ENCODE measurements around the gene BPI. TPM values are rescaled to one million over a fixed set of nuclear protein-coding genes. Genes with fewer than 3 reads are reported as not detected.

BPI gene
- total RNA-seq, 4 donors from 2014 or later, result 0.65 TPM; not detected in 3

DNA sequence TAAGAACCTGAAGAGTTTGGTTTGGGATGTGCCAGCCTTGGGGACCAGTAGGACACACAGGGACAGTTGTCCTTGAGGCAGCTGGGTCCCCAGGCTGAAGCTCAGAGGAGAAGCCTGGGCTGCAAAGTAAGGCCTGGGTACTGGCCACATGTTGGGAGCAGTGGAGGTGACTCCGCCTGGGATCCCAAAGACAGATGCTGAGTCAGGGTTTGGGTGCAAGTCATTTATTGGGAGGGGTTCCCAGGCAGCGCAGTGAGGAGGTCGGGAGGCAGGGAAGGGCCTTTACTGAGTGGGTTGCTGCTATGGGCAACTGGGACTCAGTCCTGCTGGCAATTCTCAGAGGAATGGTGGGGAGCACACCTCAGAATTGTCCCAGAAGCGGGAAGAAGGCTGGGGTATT lies 12.4 kb downstream of the BPI start:
- TF ChIP-seq, protein P1, sequence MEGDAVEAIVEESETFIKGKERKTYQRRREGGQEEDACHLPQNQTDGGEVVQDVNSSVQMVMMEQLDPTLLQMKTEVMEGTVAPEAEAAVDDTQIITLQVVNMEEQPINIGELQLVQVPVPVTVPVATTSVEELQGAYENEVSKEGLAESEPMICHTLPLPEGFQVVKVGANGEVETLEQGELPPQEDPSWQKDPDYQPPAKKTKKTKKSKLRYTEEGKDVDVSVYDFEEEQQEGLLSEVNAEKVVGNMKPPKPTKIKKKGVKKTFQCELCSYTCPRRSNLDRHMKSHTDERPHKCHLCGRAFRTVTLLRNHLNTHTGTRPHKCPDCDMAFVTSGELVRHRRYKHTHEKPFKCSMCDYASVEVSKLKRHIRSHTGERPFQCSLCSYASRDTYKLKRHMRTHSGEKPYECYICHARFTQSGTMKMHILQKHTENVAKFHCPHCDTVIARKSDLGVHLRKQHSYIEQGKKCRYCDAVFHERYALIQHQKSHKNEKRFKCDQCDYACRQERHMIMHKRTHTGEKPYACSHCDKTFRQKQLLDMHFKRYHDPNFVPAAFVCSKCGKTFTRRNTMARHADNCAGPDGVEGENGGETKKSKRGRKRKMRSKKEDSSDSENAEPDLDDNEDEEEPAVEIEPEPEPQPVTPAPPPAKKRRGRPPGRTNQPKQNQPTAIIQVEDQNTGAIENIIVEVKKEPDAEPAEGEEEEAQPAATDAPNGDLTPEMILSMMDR (IDR thresholded peaks at IDR 0.05; ENCODE audit: low read depth), result no peak

DNA sequence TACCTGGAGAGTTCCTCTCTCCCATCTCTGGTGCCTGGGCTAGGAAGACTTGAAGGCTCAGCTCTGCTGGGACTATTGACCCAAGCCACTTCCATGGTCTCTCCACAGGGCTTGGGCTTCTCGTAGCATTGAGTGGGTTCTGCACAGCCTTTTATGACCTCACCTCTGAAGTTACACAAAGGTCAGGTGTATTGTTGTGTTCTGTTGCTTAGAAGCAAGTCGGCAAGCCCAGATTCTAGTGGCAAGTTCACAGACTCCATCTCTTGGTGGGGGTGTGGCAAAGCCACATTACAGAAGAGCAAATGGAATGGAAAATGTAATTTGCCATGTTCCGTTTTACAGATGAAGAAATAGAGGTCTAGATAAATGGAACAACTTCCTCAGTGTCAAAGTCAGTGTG lies 13.5 kb downstream of the BPI start:
- TF ChIP-seq, protein P1 (IDR thresholded peaks at IDR 0.05; ENCODE audit: low read depth), result no peak

DNA sequence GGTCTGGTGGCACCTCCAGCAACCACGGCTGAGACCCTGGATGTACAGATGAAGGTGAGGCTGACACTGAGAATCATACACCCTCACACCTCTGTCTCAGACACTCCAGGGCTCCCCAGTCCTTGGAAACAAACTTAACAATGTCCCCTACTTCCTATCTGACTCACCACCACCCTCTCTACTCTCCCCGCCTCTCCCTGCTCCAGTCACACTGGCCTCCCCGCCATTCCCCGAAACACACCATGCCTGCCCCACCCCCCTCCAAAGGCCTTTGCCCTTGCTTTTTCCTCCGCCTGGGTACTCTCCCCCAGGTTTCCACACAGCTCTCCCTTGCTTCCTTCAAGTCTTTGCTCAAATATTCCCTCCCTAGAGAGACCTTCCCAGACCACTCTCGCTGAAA lies 16.3 kb downstream of the BPI start:
- TF ChIP-seq, protein P1 (IDR thresholded peaks at IDR 0.05; ENCODE audit: low read depth), result no peak

DNA sequence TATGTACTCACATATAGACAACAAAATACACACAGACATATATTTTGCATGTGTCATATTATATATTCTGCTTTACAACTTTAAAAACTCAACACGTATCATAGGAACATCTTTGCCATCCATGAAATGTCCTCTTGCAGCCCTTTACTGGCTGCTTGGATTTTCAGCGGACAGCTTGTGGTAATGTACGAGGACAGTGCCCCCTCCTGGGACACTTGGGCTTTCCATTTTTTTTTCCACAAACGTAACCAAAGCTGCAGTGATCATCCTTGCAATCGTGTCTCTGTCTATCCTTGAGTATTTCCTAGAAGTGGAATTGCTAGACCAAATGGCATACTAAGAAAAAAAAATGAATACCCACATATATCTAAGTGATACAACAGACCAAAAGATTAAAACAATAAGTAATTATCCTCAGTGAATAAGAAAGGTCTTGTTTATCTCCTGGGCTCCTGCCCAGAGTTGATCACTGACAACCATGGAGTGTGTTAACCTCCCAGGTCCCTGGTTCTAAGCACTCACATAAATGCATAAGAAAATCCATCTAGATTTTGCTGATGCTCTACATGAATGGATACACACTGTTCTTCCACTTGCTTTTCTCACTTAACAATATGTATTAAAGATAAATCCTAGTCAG lies 18.1 kb downstream of the BPI start:
- TF ChIP-seq, protein P1 (IDR thresholded peaks at IDR 0.05; ENCODE audit: low read depth), result no peak

DNA sequence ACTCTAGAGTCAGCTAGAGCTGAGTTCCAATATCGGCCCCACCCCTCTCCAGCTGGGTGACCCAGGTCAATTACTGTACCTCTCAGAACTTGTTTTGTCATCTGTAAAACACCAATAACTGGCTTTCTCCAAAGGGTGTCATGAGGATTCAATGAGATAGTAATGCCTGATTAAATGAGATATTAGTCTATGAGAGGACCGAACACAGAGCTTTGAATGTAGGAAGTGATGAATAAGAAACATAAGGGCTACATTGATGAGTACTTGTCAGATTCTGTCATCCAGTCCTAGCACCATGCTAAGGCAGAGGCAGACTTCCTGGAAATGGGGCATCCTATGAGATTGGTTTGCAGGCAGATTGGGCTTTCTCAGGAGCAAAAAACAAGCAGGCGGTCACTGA lies 20.2 kb downstream of the BPI start:
- TF ChIP-seq, protein P1 (IDR thresholded peaks at IDR 0.05; ENCODE audit: low read depth), result no peak

DNA sequence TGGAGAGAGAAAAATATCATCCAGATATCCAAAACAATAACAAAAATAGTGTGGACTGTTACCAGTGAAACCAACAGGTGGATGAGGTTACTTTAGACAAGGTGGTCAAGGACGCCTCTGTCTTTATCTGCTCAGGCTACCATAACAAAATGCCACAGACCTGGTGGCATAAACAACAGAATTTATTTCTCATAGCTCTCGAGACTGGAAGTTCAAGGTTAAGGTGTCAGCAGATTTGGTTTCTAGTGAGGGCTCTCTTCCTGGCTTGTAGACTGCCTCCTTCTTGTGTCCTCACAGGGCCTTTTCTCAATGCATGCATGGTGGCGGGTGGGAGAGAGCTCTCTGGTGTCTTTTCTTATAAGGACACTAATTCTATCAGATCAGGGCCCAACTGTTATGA lies 21.2 kb downstream of the BPI start:
- TF ChIP-seq, protein P1 (IDR thresholded peaks at IDR 0.05; ENCODE audit: low read depth), result no peak

DNA sequence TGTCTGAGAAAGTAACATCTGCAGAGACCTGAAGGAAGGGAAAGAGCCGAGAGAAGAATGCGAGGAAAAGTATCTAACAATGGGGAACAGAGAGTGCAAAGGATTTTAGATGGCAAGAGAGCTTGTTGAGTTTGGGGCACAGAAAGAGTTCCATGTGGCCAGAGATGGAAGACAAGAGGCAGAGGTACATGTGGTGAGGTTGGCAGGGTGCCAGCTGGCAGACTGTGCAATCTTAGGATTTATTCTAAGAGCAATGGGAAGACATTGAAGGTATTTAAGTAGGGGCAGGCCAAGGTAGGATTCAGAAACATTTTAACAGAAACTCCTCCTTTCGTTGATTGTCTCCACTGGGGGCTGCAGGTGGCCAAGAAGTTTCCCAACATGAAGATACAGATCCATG lies 21.9 kb downstream of the BPI start:
- TF ChIP-seq, protein P1 (IDR thresholded peaks at IDR 0.05; ENCODE audit: low read depth), result no peak
